Type B pancreatic cell (in vitro differentiated cells): ENCODE measurements around the gene RPTOR. TPM values are rescaled to one million over a fixed set of nuclear protein-coding genes. Genes with fewer than 3 reads are reported as not detected.

Experiments
- DNase-seq: peaks from one replicate; pipeline ENCODE4 v3.0.0; 2021; ENCODE audit warnings: mixed read lengths; ENCODE audit not compliant: unreplicated experiment; ENCODE audit errors: extremely low spot score
- H3K27ac Mint-ChIP-seq: 2 replicates; pipeline ENCODE4 v1.8.0; 2021; ENCODE audit warnings: mild to moderate bottlenecking, mixed read lengths
- H3K27me3 Mint-ChIP-seq: 2 replicates; pipeline ENCODE4 v1.8.0; 2021; ENCODE audit warnings: mixed read lengths
- H3K36me3 Mint-ChIP-seq: 2 replicates; pipeline ENCODE4 v1.8.0; 2021; ENCODE audit warnings: mixed read lengths
- H3K4me1 Mint-ChIP-seq: one replicate; pipeline ENCODE4 v1.8.0; 2021; ENCODE audit warnings: mixed read lengths; ENCODE audit not compliant: unreplicated experiment
- H3K4me3 Mint-ChIP-seq: 2 replicates; pipeline ENCODE4 v1.8.0; 2021; ENCODE audit warnings: mild to moderate bottlenecking, mixed read lengths
- H3K9me3 Mint-ChIP-seq: 2 replicates; pipeline ENCODE4 v1.8.0; 2021; ENCODE audit warnings: mixed read lengths
- total RNA-seq: library from RNA; stranded (reverse); gene quantifications from 2 replicates; pipeline ENCODE4 v1.2.1, GENCODE V29; 2021; ENCODE audit warnings: low replicate concordance
- TF ChIP-seq, protein P1 (sequence below): fragments of 200-600 bp; sonication (generic); conservative IDR thresholded peaks from 2 replicates; pipeline ENCODE4 v1.5.0; 2021; ENCODE audit warnings: antibody characterized with exemption, mild to moderate bottlenecking

Gene RPTOR
- total RNA-seq, 1 donor from 2014 or later, result 39.8 TPM

DNA sequence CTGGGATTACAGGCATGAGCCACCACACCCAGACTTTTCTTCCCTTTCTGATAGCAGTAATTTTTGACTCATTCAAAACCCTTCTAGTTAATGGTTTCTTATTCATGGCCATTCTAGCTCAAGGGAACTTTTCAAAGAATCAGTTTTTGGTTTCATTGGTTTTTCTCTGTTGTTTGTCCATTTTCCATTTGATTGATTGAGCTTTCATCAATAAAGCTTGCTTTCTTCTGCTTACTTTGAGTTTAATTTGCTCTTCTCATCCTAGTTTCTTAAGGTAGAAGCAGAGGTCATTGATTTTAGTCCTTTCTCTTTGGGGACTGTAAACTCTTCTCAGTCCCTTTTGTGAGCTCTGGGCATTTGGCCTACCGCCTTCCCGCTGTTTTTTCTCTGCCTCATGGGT is 365.0 kb downstream of the RPTOR start:
- peaks cover 3% of the 10 kb centered on the region for H3K4me1 Mint-ChIP-seq
- no peak overlapping the region for H3K27ac Mint-ChIP-seq
- no peaks in the 10 kb centered on the region for H3K9me3 Mint-ChIP-seq
- H3K27me3 Mint-ChIP-seq, result no peaks in the 10 kb centered on the region
- no peak for DNase-seq
- H3K36me3 Mint-ChIP-seq, result peaks cover 3% of the 10 kb centered on the region
- no peak overlapping the region for H3K4me3 Mint-ChIP-seq
- TF ChIP-seq, protein P1, sequence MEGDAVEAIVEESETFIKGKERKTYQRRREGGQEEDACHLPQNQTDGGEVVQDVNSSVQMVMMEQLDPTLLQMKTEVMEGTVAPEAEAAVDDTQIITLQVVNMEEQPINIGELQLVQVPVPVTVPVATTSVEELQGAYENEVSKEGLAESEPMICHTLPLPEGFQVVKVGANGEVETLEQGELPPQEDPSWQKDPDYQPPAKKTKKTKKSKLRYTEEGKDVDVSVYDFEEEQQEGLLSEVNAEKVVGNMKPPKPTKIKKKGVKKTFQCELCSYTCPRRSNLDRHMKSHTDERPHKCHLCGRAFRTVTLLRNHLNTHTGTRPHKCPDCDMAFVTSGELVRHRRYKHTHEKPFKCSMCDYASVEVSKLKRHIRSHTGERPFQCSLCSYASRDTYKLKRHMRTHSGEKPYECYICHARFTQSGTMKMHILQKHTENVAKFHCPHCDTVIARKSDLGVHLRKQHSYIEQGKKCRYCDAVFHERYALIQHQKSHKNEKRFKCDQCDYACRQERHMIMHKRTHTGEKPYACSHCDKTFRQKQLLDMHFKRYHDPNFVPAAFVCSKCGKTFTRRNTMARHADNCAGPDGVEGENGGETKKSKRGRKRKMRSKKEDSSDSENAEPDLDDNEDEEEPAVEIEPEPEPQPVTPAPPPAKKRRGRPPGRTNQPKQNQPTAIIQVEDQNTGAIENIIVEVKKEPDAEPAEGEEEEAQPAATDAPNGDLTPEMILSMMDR, result no peak

DNA sequence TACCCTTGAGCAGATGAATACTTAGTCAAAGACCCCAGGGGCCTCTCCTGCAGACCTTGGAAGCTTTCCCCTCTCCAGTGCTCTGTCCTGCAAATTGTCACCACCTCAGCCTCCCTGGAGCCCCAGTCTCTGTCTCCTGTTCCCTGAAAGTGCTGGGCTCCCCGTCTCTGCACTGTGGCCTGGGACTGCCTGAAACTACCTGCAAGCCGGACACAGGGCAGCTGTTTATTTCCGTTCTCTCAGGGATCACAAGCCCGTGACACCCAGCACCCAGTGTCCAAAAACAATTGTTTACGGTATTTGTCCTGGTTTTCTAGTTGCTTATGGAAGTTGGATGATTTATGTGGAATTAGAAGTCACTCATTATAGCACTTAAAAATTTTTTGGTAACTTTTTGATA is 365.4 kb downstream of the RPTOR start:
- Mint-ChIP-seq H3K9me3 (no peaks in the 10 kb centered on the region), H3K4me3 (no peak overlapping the region), H3K27me3 (no peaks in the 10 kb centered on the region), H3K4me1 (no peaks in the 10 kb centered on the region), H3K27ac (no peak overlapping the region), H3K36me3 (peaks cover 3% of the 10 kb centered on the region)
- TF ChIP-seq, protein P1, result no peak
- DNase-seq, result no peak

DNA sequence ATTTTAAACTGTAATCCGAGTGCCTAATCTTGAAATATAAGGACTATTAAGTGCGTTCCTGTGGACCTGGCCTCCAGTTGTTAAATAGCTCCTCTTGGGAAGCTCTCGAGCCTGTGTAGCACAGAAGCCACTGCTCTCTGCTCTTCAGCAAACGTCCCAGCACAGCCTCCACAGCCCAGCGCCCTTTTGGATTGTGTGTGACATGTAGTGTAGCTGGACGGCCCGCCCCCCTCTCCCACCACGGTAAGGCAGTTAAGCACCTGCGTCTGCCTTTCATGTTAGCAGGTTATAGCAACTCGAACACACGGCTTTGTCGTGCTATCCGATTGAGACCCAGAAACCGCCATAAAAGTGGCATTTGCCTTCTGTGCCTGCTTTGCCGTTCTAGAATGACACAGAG is 367.8 kb downstream of the RPTOR start:
- TF ChIP-seq, protein P1, result no peak
- no peak overlapping the region for H3K27ac Mint-ChIP-seq
- H3K4me1 Mint-ChIP-seq, result no peaks in the 10 kb centered on the region
- no peaks in the 10 kb centered on the region for H3K27me3 Mint-ChIP-seq
- peaks cover 7% of the 10 kb centered on the region for H3K36me3 Mint-ChIP-seq
- no peak overlapping the region for H3K4me3 Mint-ChIP-seq
- no peak for DNase-seq
- no peaks in the 10 kb centered on the region for H3K9me3 Mint-ChIP-seq

DNA sequence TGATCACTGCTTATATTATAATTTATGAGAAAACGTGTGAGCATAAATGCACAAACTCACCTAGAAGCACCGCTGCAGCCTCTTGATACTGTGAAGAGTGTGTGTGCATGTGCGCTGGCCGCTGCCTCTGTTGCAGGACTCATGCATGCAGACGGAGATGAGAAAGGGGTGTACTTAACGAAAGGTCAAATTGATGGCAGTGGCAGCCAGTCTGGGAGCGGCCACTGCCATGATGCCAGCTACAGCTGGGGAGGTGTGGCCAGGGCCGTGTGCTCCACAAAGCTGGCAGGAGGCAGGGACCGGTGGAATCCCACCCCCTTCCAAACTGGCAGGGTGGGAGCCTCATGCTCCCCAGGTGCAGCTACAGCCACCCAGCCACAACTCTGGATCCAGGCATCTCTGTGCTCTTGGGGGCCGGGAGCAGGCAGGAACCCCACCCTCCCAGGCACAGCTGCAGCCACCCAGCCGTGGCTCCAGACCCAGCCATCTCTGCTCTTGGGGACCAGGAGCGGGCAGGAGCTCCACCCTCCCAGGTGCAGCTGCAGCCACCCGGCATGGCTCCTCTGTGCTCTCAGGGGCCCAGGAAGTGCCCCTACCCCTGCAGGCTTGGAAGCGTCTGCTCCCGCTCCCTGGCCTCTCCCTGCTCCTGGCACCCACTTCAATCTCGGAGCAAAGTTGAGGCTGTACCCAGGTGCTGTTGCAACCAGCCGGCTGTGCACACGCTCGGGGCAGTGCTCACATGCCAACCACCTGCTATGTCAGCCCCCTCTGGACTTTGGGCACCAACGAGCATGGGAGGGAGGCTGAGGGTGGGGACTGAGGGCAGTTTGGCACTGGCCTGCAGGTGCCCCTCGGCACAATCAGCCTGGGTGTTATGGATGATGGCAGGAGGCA is 369.5 kb downstream of the RPTOR start:
- Mint-ChIP-seq H3K36me3 (peaks cover 7% of the 10 kb centered on the region), H3K27ac (no peak overlapping the region), H3K4me1 (no peaks in the 10 kb centered on the region), H3K4me3 (no peak overlapping the region), H3K27me3 (no peaks in the 10 kb centered on the region), H3K9me3 (no peaks in the 10 kb centered on the region)
- no peak for DNase-seq
- TF ChIP-seq, protein P1, result no peak

DNA sequence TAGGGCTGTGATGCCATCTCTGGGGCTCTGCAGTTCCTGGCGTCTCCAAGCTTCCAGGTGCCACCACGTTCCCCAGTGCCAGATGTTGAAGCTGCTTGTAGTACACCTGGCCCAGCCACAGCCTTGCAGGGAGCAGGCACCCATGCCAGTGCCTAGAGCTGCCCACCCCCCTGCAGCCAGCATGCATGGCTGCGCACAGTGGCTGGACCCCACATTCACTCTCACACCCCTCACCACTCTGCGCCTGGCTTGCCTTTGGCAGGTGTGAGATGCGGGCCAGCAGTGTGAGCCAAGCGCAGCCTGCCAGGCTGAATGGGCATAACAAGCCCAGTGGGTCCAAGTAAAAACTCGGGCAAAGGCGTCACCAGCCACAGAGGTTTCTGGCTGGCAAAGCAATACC is 371.6 kb downstream of the RPTOR start:
- no peaks in the 10 kb centered on the region for H3K9me3 Mint-ChIP-seq
- no peak overlapping the region for H3K4me3 Mint-ChIP-seq
- no peaks in the 10 kb centered on the region for H3K27me3 Mint-ChIP-seq
- TF ChIP-seq, protein P1, result no peak
- peaks cover 5% of the 10 kb centered on the region for H3K4me1 Mint-ChIP-seq
- peaks cover 11% of the 10 kb centered on the region for H3K36me3 Mint-ChIP-seq
- no peak for DNase-seq
- no peak overlapping the region for H3K27ac Mint-ChIP-seq
